HepG2 (cell line): ENCODE measurements around the gene MT1M. TPM values are rescaled to one million over a fixed set of nuclear protein-coding genes. Genes with fewer than 3 reads are reported as not detected.

ENCODE experiments used
- ATAC-seq: fragments of 200-7000 bp; cut with Tn5 transposase; 3 replicates; pipeline ENCODE4 v1.9.1; 2020; ENCODE audit warnings: mild to moderate bottlenecking, moderate library complexity
- BruUV-seq: library from RNA; stranded (reverse); fragments of 400-500 nt; replicated peaks from 2 replicates; lab custom pipeline; 2021; lab: Mats Ljungman, UMichigan
- CTCF ChIA-PET: fragments of 300-600 bp; formaldehyde crosslinking; extraction: SDS; loops from one replicate; lab custom pipeline; 2021; ENCODE audit warnings: low total read pairs, inconsistent platforms, low intra/inter-chr PET ratio; lab: Yijun Ruan, JAX
- POLR2A ChIA-PET: fragments of 350-600 bp; sonication (Branson Sonifier 250); formaldehyde crosslinking; loops from one replicate; lab custom pipeline; 2020; ENCODE audit warnings: antibody characterized with exemption, inconsistent platforms; lab: Yijun Ruan, JAX
- DNase-seq: peaks from one replicate; pipeline ENCODE4 v3.0.0-alpha.2; 2015; ENCODE audit warnings: low spot score
- FAIRE-seq: peaks from 3 replicates; lab custom pipeline; 2011; peaks lifted over from hg19 to GRCh38; lab: Jason Lieb, UNC
- H2AFZ ChIP-seq: one replicate; pipeline ENCODE4 v1.6.1; 2011; ENCODE audit warnings: low read length, inconsistent platforms
- H3K27ac ChIP-seq: fragments of 300-600 bp; 3 replicates; pipeline ENCODE4 v1.8.0; 2011; ENCODE audit warnings: mixed run types, mild to moderate bottlenecking, mixed read lengths, low read length, inconsistent platforms; ENCODE audit not compliant: insufficient read depth; ENCODE audit errors: extremely low read length
- H3K27me3 ChIP-seq, 2 experiments: fragments of 200-600 bp in 1 of 2; 2 replicates in 1 of 2; 3 replicates in 1 of 2; pipeline versions ENCODE4 v1.6.0 to v1.8.0; 2011; ENCODE audit warnings: low read length in 2 of 2, mild to moderate bottlenecking in 2 of 2, moderate library complexity in 2 of 2, inconsistent platforms in 1 of 2; ENCODE audit not compliant: insufficient read depth in 2 of 2, control insufficient read depth in 1 of 2
- H3K36me3 ChIP-seq, 2 experiments: fragments of 200-600 bp in 1 of 2; replicated peaks in 1 of 2; 2 replicates in 1 of 2; 3 replicates in 1 of 2; pipeline versions ENCODE4 v1.5.1 to v1.8.0; 2011; ENCODE audit warnings: low read length in 2 of 2, inconsistent platforms in 1 of 2; ENCODE audit not compliant: insufficient read depth in 2 of 2, control insufficient read depth in 1 of 2
- H3K4me1 ChIP-seq: 2 replicates; pipeline ENCODE4 v1.5.1; 2012; ENCODE audit warnings: low read length, inconsistent platforms; ENCODE audit not compliant: insufficient read depth
- H3K4me2 ChIP-seq: 2 replicates; pipeline ENCODE4 v1.6.0; 2011; ENCODE audit warnings: low read depth, low read length, inconsistent platforms
- H3K4me3 ChIP-seq, 3 experiments: fragments of 200-600 bp in 1 of 3; sonication (generic), shearing (Covaris generic) in 1 of 3; replicated peaks in 1 of 3; 2 replicates each; pipeline ENCODE4 v1.5.1; 2011 to 2016; ENCODE audit warnings: low read length in 3 of 3, inconsistent platforms in 2 of 3, low read depth in 2 of 3, mild to moderate bottlenecking in 2 of 3, control low read depth in 1 of 3, mixed read lengths in 1 of 3; ENCODE audit not compliant: insufficient read depth in 1 of 3
- H3K79me2 ChIP-seq: one replicate; pipeline ENCODE4 v1.6.1; 2011; ENCODE audit warnings: low read length, inconsistent platforms; ENCODE audit not compliant: insufficient read depth
- H3K9ac ChIP-seq: 2 replicates; pipeline ENCODE4 v1.6.0; 2011; ENCODE audit warnings: mild to moderate bottlenecking, low read depth, low read length, inconsistent platforms; ENCODE audit not compliant: insufficient read depth
- H3K9me3 ChIP-seq: 2 replicates; pipeline ENCODE4 v1.5.1; 2012; ENCODE audit warnings: mild to moderate bottlenecking, low read length
- H4K20me1 ChIP-seq: 2 replicates; pipeline ENCODE4 v1.6.0; 2011; ENCODE audit warnings: inconsistent platforms, mild to moderate bottlenecking, low read length, moderate library complexity; ENCODE audit not compliant: insufficient read depth
- AGO1 ChIP-seq: fragments of 200-400 bp; formaldehyde crosslinking; IDR thresholded peaks from 2 replicates; pipeline ENCODE4 v1.6.1; 2017; ENCODE audit warnings: mild to moderate bottlenecking, low read depth, low read length, moderate library complexity; ENCODE audit not compliant: poor library complexity, severe bottlenecking
- ATF2 ChIP-seq: sonication (generic); formaldehyde crosslinking; IDR thresholded peaks from 2 replicates; pipeline ENCODE4 v1.4.0; 2020; ENCODE audit warnings: missing genetic modification reagents
- BCL6 ChIP-seq: IDR thresholded peaks from 2 replicates; pipeline ENCODE4 v1.6.1; 2016; ENCODE audit warnings: missing genetic modification reagents, missing compliant biosample characterization
- CEBPG ChIP-seq: IDR thresholded peaks from 2 replicates; pipeline ENCODE4 v1.6.1; 2016
- FLYWCH1 ChIP-seq: sonication (generic); formaldehyde crosslinking; IDR thresholded peaks from 2 replicates; pipeline ENCODE4 v1.8.1; 2023; ENCODE audit warnings: mild to moderate bottlenecking, missing genetic modification reagents
- GRHL1 ChIP-seq: sonication (generic); formaldehyde crosslinking; conservative IDR thresholded peaks from 2 replicates; pipeline ENCODE4 v1.8.0; 2022; ENCODE audit warnings: missing genetic modification reagents
- IRF2 ChIP-seq: IDR thresholded peaks from 2 replicates; pipeline ENCODE4 v1.6.1; 2018; ENCODE audit warnings: missing genetic modification reagents, missing compliant biosample characterization
- MAFF ChIP-seq: IDR thresholded peaks from 2 replicates; pipeline ENCODE4 v1.6.1; 2011; ENCODE audit warnings: low read depth, low read length, improper control_type of control experiment
- RAD21 ChIP-seq: fragments of 450-650 bp; formaldehyde crosslinking; IDR thresholded peaks from 2 replicates; pipeline ENCODE4 v1.5.0; 2020; ENCODE audit warnings: mild to moderate bottlenecking
- TGIF2 ChIP-seq: IDR thresholded peaks from 2 replicates; pipeline ENCODE4 v1.6.1; 2016; ENCODE audit warnings: control low read depth, missing compliant biosample characterization
- ZBTB37 ChIP-seq: sonication (generic); formaldehyde crosslinking; IDR thresholded peaks from 2 replicates; pipeline ENCODE4 v1.4.0; 2020; ENCODE audit warnings: mild to moderate bottlenecking, missing genetic modification reagents
- ZFP90 ChIP-seq: sonication (generic); formaldehyde crosslinking; IDR thresholded peaks from 2 replicates; pipeline ENCODE4 v1.8.0; 2022; ENCODE audit warnings: missing genetic modification reagents, mild to moderate bottlenecking, inconsistent platforms, borderline replicate concordance
- ZNF138 ChIP-seq: sonication (generic); formaldehyde crosslinking; IDR thresholded peaks from 2 replicates; pipeline ENCODE4 v1.5.0; 2020; ENCODE audit warnings: mild to moderate bottlenecking, low read depth, missing genetic modification reagents
- ZNF335 ChIP-seq: sonication (generic); formaldehyde crosslinking; IDR thresholded peaks from 2 replicates; pipeline ENCODE4 v1.4.0; 2020; ENCODE audit warnings: missing genetic modification reagents
- ZNF383 ChIP-seq: sonication (generic); formaldehyde crosslinking; IDR thresholded peaks from 2 replicates; pipeline ENCODE4 v1.4.0; 2020; ENCODE audit warnings: missing genetic modification reagents, mild to moderate bottlenecking, borderline replicate concordance
- ZNF639 ChIP-seq: conservative IDR thresholded peaks from 2 replicates; pipeline ENCODE4 v1.6.1; 2018; ENCODE audit warnings: missing genetic modification reagents
- ZNF816 ChIP-seq: sonication (generic); formaldehyde crosslinking; IDR thresholded peaks from 2 replicates; pipeline ENCODE4 v1.8.0; 2022; ENCODE audit warnings: missing genetic modification reagents, mild to moderate bottlenecking, borderline replicate concordance
- ZZZ3 ChIP-seq: sonication (generic); formaldehyde crosslinking; IDR thresholded peaks from 2 replicates; pipeline ENCODE4 v1.4.0; 2020; ENCODE audit warnings: missing genetic modification reagents, mild to moderate bottlenecking, borderline replicate concordance
- WGBS: methylation state at CpG from one replicate; pipeline ENCODE4 v1.1.6; 2017; ENCODE audit warnings: low lambda C conversion rate; 5-methylcytosine and 5-hydroxymethylcytosine counted together
- in situ Hi-C: cut with HindIII; loops from 2 replicates; pipeline ENCODE4 v1.10.0; 2017; ENCODE audit warnings: low pct_unique_long_range_greater_than_20kb; ENCODE audit not compliant: extremely low pct_ligation_motif_present
- intact Hi-C: fragments of 100-400 bp; cut with micrococcal nuclease; formaldehyde crosslinking; loops from one replicate; pipeline ENCODE4 v1.10.0; 2022; ENCODE audit not compliant: unreplicated experiment
- polyA plus RNA-seq, 8 experiments: library from polyadenylated mRNA; depleted of rRNA in 3 of 8; stranded (reverse) in 7 of 8; unstranded in 1 of 8; fragments of >200 nt; fragmentation: Illumina TruSeq in 4 of 8; extraction: Trizol in 4 of 8; gene quantifications; 2 replicates each; pipeline versions ENCODE4 v1.2.1 to v1.2.3, GENCODE V29; 2011 to 2016; ENCODE audit warnings: low read depth in 4 of 8, missing spikeins in 1 of 8, mixed read lengths in 1 of 8; ENCODE audit not compliant: insufficient read depth in 1 of 8
- total RNA-seq, 5 experiments: library from RNA; depleted of rRNA; stranded (reverse); fragments of >200 nt; fragmentation: Illumina TruSeq; extraction: Trizol; gene quantifications; 2 replicates each; pipeline ENCODE4 v1.2.3, GENCODE V29; 2016; ENCODE audit warnings: low read depth in 1 of 5

MT1M gene
- total and polyA plus RNA-seq, 2 of the 13 experiments (the other 11 are each of a cell fraction or from before 2014, with no cell fraction given): 4.6 TPM; not detected in 1

- TF ChIP-seq GRHL1 (CRISPR knock-in tag) (no peak), CEBPG (CRISPR knock-in tag) (0 out of 2 replicates have a peak, but pooled peaks have one; percentile 29), ZNF816 (CRISPR knock-in tag) (no peak)
- TF ChIP-seq, all 625 proteins: peak for 16
Measured at GRCh38 chr16:56600398-56600999, 32.0 kb upstream of the MT1M start (continued).

- Histone ChIP-seq H3K9me3 (no peaks in the 10 kb centered on the region), H3K79me2 (no peaks in the 10 kb centered on the region), H3K4me3 (no peak overlapping the region), H2AFZ (no peak overlapping the region), H4K20me1 (no peaks in the 10 kb centered on the region), H3K9ac (no peak overlapping the region), H3K27me3 (peaks cover 0 to 7% of the 10 kb centered on the region in 2 experiments; a peak in 2 of 5 replicates), H3K27ac (no peak overlapping the region), H3K4me1 (peaks cover 28% of the 10 kb centered on the region), H3K36me3 (no peaks in the 10 kb centered on the region), H3K4me2 (no peak overlapping the region)
- TF ChIP-seq TGIF2 (CRISPR knock-in tag) (no peak), ZZZ3 (no peak), RAD21 (CRISPR knock-in tag) (no peak), FLYWCH1 (CRISPR knock-in tag) (no peak), ZFP90 (CRISPR knock-in tag) (no peak), BCL6 (CRISPR knock-in tag) (no peak), ZNF335 (CRISPR knock-in tag) (no peak), ZNF383 (CRISPR knock-in tag) (no peak), ATF2 (CRISPR knock-in tag) (no peak), ZNF639 (CRISPR knock-in tag) (no peak), MAFF (no peak), IRF2 (CRISPR knock-in tag) (no peak), AGO1 (no peak), ZBTB37 (CRISPR knock-in tag) (no peak), ZNF138 (CRISPR knock-in tag) (no peak)
- 6% methylated on average over 9 of the region's 9 CpGs for WGBS
- in situ Hi-C loops (loop anchor here (5.0 kb wide), 1 partner anchor 101 kb away; no protein-coding TSS in a partner anchor), intact Hi-C loops (loop anchor here (10.0 kb wide), 2 partner anchors 53 to 263 kb away; partner anchors contain the start of genes MT1B, MT1F and SLC12A3)
- ATAC-seq (peak; percentile 8; the same call in 1 of the 3 replicates), DNase-seq (no peak), FAIRE-seq (no peak)
- ChIA-PET CTCF (interaction anchor here (2.0 kb wide), 1 partner anchor 24 kb away, joined by 20 read pairs; no protein-coding TSS in a partner anchor), POLR2A (no interaction called here)
- BruUV-seq: no TSS peak
Measured at GRCh38 chr16:56601325-56601724, 31.1 kb upstream of the MT1M start.
